ENCODE data around the gene TSHZ2.

- no peak for TF ChIP-seq POLR2AphosphoS5 (IDR thresholded peaks at IDR 0.05; ENCODE audit: low read depth, low read length)
- TF ChIP-seq FOXP2 (optimal IDR thresholded peaks at IDR 0.05; ENCODE audit: borderline replicate concordance, extremely low read depth, extremely low read length, insufficient read depth), result no peak
- TF ChIP-seq REST (IDR thresholded peaks at IDR 0.05; ENCODE audit: insufficient read depth in 1 of 2, low read depth in 2 of 2, low read length in 2 of 2), result no peak
- TF ChIP-seq SIN3A (IDR thresholded peaks at IDR 0.05; ENCODE audit: borderline replicate concordance, insufficient read depth, low read length), result no peak
These were observed 326.8 kb downstream of the TSHZ2 start for GRCh38 chr20:53298911-53299310.

Measured in PFSK-1 (cell line).